HEK293 (cell line): ENCODE data around the gene LY6G5C.

Experiments used
- FEZF1 ChIP-seq: fragments of 450-650 bp; formaldehyde crosslinking; IDR thresholded peaks from 2 replicates; pipeline ENCODE4 v1.5.1; 2016; ENCODE audit warnings: missing biosample characterization, missing genetic modification characterization
- HOXC10 ChIP-seq: sonication (generic); formaldehyde crosslinking; IDR thresholded peaks from 2 replicates; pipeline ENCODE4 v1.8.1; 2023; ENCODE audit warnings: mild to moderate bottlenecking, missing genetic modification reagents
- KLF16 ChIP-seq: fragments of 450-650 bp; formaldehyde crosslinking; IDR thresholded peaks from 2 replicates; pipeline ENCODE4 v1.5.1; 2017; ENCODE audit warnings: missing biosample characterization, missing genetic modification characterization
- KLF7 ChIP-seq: fragments of 450-650 bp; formaldehyde crosslinking; IDR thresholded peaks from 2 replicates; pipeline ENCODE4 v1.5.1; 2016; ENCODE audit warnings: missing biosample characterization, missing genetic modification characterization, borderline replicate concordance
- SETDB1 ChIP-seq: IDR thresholded peaks from one replicate; pipeline ENCODE4 v1.6.1; 2017; ENCODE audit warnings: mild to moderate bottlenecking, low read length, moderate library complexity, mixed read lengths; ENCODE audit not compliant: insufficient read length
- TCF7L2 ChIP-seq: IDR thresholded peaks from 2 replicates; pipeline ENCODE4 v1.6.1; 2011; ENCODE audit warnings: low read depth, mild to moderate bottlenecking, inconsistent platforms, low read length, moderate library complexity, borderline replicate concordance
- ZBTB17 ChIP-seq: fragments of 450-650 bp; formaldehyde crosslinking; IDR thresholded peaks from 2 replicates; pipeline ENCODE4 v1.5.1; 2016; ENCODE audit warnings: missing biosample characterization, missing genetic modification characterization
- ZBTB21 ChIP-seq: fragments of 450-650 bp; formaldehyde crosslinking; IDR thresholded peaks from 2 replicates; pipeline ENCODE4 v1.5.1; 2017; ENCODE audit warnings: missing biosample characterization, missing genetic modification characterization
- ZIC2 ChIP-seq: fragments of 450-650 bp; formaldehyde crosslinking; IDR thresholded peaks from 2 replicates; pipeline ENCODE4 v1.5.1; 2016; ENCODE audit warnings: missing biosample characterization, missing genetic modification characterization
- ZNF169 ChIP-seq: fragments of 450-650 bp; formaldehyde crosslinking; IDR thresholded peaks from 2 replicates; pipeline ENCODE4 v1.5.1; 2016; ENCODE audit warnings: missing biosample characterization, missing genetic modification characterization
- ZNF202 ChIP-seq: fragments of 450-650 bp; formaldehyde crosslinking; IDR thresholded peaks from 2 replicates; pipeline ENCODE4 v1.5.1; 2016; ENCODE audit warnings: missing biosample characterization, missing genetic modification characterization, borderline replicate concordance
- ZNF214 ChIP-seq: fragments of 450-650 bp; formaldehyde crosslinking; IDR thresholded peaks from 2 replicates; pipeline ENCODE4 v1.5.1; 2017; ENCODE audit warnings: missing biosample characterization, mild to moderate bottlenecking, missing genetic modification characterization, borderline replicate concordance
- ZNF223 ChIP-seq: fragments of 450-650 bp; formaldehyde crosslinking; IDR thresholded peaks from 2 replicates; pipeline ENCODE4 v1.5.1; 2016; ENCODE audit warnings: missing biosample characterization, missing genetic modification characterization
- ZNF274 ChIP-seq, 2 experiments: fragments of 200-500 bp in 1 of 2; fragments of 450-650 bp in 1 of 2; sonication (Bioruptor generic) in 1 of 2; formaldehyde crosslinking in 1 of 2; IDR thresholded peaks; 2 replicates each; pipeline versions ENCODE4 v1.5.1 to v1.6.1; 2014 to 2016; ENCODE audit warnings: borderline replicate concordance in 1 of 2, inconsistent platforms in 1 of 2, low read length in 1 of 2, missing biosample characterization in 1 of 2, missing genetic modification characterization in 1 of 2
- ZNF37A ChIP-seq: fragments of 450-650 bp; IDR thresholded peaks from 2 replicates; pipeline ENCODE4 v1.5.1; 2018; ENCODE audit warnings: missing biosample characterization, missing genetic modification characterization
- ZNF416 ChIP-seq: fragments of 450-650 bp; formaldehyde crosslinking; IDR thresholded peaks from 2 replicates; pipeline ENCODE4 v1.5.1; 2016; ENCODE audit warnings: missing biosample characterization, missing genetic modification characterization
- ZNF560 ChIP-seq: fragments of 450-650 bp; formaldehyde crosslinking; IDR thresholded peaks from 2 replicates; pipeline ENCODE4 v1.5.1; 2017; ENCODE audit warnings: missing biosample characterization, missing genetic modification characterization, borderline replicate concordance
- ZNF621 ChIP-seq: fragments of 450-650 bp; formaldehyde crosslinking; IDR thresholded peaks from 2 replicates; pipeline ENCODE4 v1.5.1; 2017; ENCODE audit warnings: missing biosample characterization, missing genetic modification characterization
- TF ChIP-seq, protein P1 (sequence below): sonication (generic); formaldehyde crosslinking; IDR thresholded peaks from 2 replicates; pipeline ENCODE4 v1.8.1; 2022; ENCODE audit warnings: mild to moderate bottlenecking, moderate library complexity, missing genetic modification reagents
- TF ChIP-seq, protein P2 (sequence below): fragments of 450-650 bp; formaldehyde crosslinking; IDR thresholded peaks from 2 replicates; pipeline ENCODE4 v1.5.1; 2017; ENCODE audit warnings: missing biosample characterization, missing genetic modification characterization
- TF ChIP-seq, protein P3 (sequence below): fragments of 450-650 bp; formaldehyde crosslinking; IDR thresholded peaks from 2 replicates; pipeline ENCODE4 v1.5.1; 2016; ENCODE audit warnings: missing biosample characterization, missing genetic modification characterization, borderline replicate concordance
- TF ChIP-seq, protein P4 (sequence below): fragments of 450-650 bp; formaldehyde crosslinking; IDR thresholded peaks from 2 replicates; pipeline ENCODE4 v1.5.1; 2016; ENCODE audit warnings: missing biosample characterization, missing genetic modification characterization
- TF ChIP-seq, protein P5 (sequence below): fragments of 450-650 bp; formaldehyde crosslinking; IDR thresholded peaks from 2 replicates; pipeline ENCODE4 v1.5.1; 2016; ENCODE audit warnings: missing biosample characterization, missing genetic modification characterization
- TF ChIP-seq, protein P6 (sequence below): fragments of 450-650 bp; formaldehyde crosslinking; IDR thresholded peaks from 2 replicates; pipeline ENCODE4 v1.5.1; 2016; ENCODE audit warnings: missing biosample characterization, missing genetic modification characterization
- TF ChIP-seq, protein P7 (sequence below): fragments of 450-650 bp; formaldehyde crosslinking; IDR thresholded peaks from 2 replicates; pipeline ENCODE4 v1.5.1; 2016; ENCODE audit warnings: missing biosample characterization, missing genetic modification characterization

The LY6G5C gene

DNA sequence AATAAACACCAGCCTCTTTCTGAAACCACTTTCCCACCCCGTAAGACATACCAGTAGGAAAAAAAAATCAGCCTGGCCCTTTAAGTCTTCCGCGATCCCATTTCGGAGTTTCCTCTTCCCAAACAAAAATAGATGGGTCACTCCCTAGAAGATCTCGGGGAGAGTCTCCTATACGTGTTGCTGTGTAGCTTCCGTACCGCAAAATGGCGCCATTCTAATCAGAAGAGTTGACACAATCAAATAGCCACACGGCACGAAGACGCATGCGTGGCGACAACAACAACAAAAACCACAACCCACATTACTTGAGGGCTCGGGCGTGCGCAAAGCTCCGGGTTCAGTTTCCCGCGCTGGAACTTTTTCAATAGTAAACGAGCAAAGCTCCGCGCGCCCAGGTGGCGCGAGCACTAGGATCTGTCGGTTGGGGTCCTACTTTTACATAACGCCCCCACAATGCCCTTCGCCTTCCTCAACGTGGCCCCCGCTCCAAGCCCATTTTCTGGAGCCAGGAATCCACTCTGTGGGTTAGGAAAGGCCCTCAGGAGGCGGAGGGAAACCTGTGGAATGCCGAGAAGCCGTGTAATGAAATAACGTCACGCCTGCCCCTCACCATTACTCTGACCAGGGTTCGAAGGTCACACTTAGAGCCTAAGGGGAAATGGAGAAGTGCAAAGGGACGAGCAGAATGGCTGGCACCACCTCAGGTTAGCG is 15.9 kb downstream of the LY6G5C start, which contains the start of gene GPANK1 (continued):
- TF ChIP-seq, protein P1, sequence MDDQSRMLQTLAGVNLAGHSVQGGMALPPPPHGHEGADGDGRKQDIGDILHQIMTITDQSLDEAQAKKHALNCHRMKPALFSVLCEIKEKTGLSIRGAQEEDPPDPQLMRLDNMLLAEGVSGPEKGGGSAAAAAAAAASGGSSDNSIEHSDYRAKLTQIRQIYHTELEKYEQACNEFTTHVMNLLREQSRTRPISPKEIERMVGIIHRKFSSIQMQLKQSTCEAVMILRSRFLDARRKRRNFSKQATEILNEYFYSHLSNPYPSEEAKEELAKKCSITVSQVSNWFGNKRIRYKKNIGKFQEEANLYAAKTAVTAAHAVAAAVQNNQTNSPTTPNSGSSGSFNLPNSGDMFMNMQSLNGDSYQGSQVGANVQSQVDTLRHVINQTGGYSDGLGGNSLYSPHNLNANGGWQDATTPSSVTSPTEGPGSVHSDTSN (CRISPR knock-in tag) = no peak
- TF ChIP-seq, protein P2, sequence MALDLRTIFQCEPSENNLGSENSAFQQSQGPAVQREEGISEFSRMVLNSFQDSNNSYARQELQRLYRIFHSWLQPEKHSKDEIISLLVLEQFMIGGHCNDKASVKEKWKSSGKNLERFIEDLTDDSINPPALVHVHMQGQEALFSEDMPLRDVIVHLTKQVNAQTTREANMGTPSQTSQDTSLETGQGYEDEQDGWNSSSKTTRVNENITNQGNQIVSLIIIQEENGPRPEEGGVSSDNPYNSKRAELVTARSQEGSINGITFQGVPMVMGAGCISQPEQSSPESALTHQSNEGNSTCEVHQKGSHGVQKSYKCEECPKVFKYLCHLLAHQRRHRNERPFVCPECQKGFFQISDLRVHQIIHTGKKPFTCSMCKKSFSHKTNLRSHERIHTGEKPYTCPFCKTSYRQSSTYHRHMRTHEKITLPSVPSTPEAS (tag by site-specific recombination) = no peak
- TF ChIP-seq ZBTB17 (tag by site-specific recombination) (peak; percentile 93), SETDB1 (no peak), KLF16 (tag by site-specific recombination) (no peak; the same call in 1 of the 2 replicates), HOXC10 (no peak), FEZF1 (no peak), ZNF169 (tag by site-specific recombination) (no peak), TCF7L2 (peak; percentile 62; the same call in 1 of the 2 replicates), ZNF621 (tag by site-specific recombination) (no peak), ZBTB21 (peak; percentile 66), ZIC2 (tag by site-specific recombination) (no peak), ZNF202 (tag by site-specific recombination) (no peak), ZNF37A (tag by site-specific recombination) (no peak), ZNF416 (tag by site-specific recombination) (no peak), ZNF223 (tag by site-specific recombination) (no peak), ZNF560 (tag by site-specific recombination) (no peak), ZNF214 (no peak), ZNF274 (IDR thresholded peaks at IDR 0.05; ENCODE audit: low read length) (no peak), ZNF274 (tag by site-specific recombination; IDR thresholded peaks at IDR 0.05; ENCODE audit: borderline replicate concordance) (no peak), KLF7 (tag by site-specific recombination) (no peak)
- TF ChIP-seq, protein P3, sequence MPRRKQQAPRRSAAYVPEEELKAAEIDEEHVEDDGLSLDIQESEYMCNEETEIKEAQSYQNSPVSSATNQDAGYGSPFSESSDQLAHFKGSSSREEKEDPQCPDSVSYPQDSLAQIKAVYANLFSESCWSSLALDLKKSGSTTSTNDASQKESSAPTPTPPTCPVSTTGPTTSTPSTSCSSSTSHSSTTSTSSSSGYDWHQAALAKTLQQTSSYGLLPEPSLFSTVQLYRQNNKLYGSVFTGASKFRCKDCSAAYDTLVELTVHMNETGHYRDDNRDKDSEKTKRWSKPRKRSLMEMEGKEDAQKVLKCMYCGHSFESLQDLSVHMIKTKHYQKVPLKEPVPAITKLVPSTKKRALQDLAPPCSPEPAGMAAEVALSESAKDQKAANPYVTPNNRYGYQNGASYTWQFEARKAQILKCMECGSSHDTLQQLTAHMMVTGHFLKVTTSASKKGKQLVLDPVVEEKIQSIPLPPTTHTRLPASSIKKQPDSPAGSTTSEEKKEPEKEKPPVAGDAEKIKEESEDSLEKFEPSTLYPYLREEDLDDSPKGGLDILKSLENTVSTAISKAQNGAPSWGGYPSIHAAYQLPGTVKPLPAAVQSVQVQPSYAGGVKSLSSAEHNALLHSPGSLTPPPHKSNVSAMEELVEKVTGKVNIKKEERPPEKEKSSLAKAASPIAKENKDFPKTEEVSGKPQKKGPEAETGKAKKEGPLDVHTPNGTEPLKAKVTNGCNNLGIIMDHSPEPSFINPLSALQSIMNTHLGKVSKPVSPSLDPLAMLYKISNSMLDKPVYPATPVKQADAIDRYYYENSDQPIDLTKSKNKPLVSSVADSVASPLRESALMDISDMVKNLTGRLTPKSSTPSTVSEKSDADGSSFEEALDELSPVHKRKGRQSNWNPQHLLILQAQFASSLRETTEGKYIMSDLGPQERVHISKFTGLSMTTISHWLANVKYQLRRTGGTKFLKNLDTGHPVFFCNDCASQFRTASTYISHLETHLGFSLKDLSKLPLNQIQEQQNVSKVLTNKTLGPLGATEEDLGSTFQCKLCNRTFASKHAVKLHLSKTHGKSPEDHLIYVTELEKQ (tag by site-specific recombination) = no peak
- TF ChIP-seq, protein P4, sequence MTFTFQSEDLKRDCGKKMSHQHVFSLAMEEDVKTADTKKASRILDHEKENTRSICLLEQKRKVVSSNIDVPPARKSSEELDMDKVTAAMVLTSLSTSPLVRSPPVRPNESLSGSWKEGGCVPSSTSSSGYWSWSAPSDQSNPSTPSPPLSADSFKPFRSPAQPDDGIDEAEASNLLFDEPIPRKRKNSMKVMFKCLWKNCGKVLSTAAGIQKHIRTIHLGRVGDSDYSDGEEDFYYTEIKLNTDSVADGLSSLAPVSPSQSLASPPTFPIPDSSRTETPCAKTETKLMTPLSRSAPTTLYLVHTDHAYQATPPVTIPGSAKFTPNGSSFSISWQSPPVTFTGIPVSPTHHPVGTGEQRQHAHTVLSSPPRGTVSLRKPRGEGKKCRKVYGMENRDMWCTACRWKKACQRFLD (tag by site-specific recombination) = no peak
- TF ChIP-seq, protein P5, sequence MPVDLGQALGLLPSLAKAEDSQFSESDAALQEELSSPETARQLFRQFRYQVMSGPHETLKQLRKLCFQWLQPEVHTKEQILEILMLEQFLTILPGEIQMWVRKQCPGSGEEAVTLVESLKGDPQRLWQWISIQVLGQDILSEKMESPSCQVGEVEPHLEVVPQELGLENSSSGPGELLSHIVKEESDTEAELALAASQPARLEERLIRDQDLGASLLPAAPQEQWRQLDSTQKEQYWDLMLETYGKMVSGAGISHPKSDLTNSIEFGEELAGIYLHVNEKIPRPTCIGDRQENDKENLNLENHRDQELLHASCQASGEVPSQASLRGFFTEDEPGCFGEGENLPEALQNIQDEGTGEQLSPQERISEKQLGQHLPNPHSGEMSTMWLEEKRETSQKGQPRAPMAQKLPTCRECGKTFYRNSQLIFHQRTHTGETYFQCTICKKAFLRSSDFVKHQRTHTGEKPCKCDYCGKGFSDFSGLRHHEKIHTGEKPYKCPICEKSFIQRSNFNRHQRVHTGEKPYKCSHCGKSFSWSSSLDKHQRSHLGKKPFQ (tag by site-specific recombination) = no peak
- TF ChIP-seq, protein P6, sequence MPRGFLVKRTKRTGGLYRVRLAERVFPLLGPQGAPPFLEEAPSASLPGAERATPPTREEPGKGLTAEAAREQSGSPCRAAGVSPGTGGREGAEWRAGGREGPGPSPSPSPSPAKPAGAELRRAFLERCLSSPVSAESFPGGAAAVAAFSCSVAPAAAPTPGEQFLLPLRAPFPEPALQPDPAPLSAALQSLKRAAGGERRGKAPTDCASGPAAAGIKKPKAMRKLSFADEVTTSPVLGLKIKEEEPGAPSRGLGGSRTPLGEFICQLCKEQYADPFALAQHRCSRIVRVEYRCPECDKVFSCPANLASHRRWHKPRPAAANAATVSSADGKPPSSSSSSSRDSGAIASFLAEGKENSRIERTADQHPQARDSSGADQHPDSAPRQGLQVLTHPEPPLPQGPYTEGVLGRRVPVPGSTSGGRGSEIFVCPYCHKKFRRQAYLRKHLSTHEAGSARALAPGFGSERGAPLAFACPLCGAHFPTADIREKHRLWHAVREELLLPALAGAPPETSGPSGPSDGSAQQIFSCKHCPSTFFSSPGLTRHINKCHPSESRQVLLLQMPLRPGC (tag by site-specific recombination) = peak; percentile 55; the same call in 1 of the 2 replicates
- TF ChIP-seq, protein P7, sequence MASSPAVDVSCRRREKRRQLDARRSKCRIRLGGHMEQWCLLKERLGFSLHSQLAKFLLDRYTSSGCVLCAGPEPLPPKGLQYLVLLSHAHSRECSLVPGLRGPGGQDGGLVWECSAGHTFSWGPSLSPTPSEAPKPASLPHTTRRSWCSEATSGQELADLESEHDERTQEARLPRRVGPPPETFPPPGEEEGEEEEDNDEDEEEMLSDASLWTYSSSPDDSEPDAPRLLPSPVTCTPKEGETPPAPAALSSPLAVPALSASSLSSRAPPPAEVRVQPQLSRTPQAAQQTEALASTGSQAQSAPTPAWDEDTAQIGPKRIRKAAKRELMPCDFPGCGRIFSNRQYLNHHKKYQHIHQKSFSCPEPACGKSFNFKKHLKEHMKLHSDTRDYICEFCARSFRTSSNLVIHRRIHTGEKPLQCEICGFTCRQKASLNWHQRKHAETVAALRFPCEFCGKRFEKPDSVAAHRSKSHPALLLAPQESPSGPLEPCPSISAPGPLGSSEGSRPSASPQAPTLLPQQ = peak; percentile 56; the same call in 1 of the 2 replicates
